HG03139 (cell line): Measurements from ENCODE around the gene MYH7.

ENCODE experiments used
- ATAC-seq: cut with Tn5 transposase; IDR thresholded peaks from one replicate; pipeline ENCODE4 v1.9.1; 2021; ENCODE audit not compliant: unreplicated experiment

Gene MYH7

GRCh38 chr14:23449314-23449713, 13.9 kb upstream of the MYH7 start:
- ATAC-seq, result no peak

- ATAC-seq, result no peak
Observed at GRCh38 chr14:23447361-23448350, 12.2 kb upstream of the MYH7 start.

- no peak for ATAC-seq
Observed at GRCh38 chr14:23446291-23446851, 10.9 kb upstream of the MYH7 start.

- no peak for ATAC-seq
Observed at GRCh38 chr14:23445773-23446172, 10.3 kb upstream of the MYH7 start.

GRCh38 chr14:23444314-23444713, 8.9 kb upstream of the MYH7 start:
- no peak for ATAC-seq

- ATAC-seq, result no peak
Observed at GRCh38 chr14:23443881-23444280, 8.4 kb upstream of the MYH7 start.

- ATAC-seq, result no peak
Observed at GRCh38 chr14:23443411-23443812, 8.0 kb upstream of the MYH7 start.

GRCh38 chr14:23442721-23443356, 7.4 kb upstream of the MYH7 start:
- no peak for ATAC-seq

GRCh38 chr14:23441076-23441475, 5.6 kb upstream of the MYH7 start:
- no peak for ATAC-seq

GRCh38 chr14:23439107-23439835, 3.8 kb upstream of the MYH7 start:
- ATAC-seq, result no peak

- no peak for ATAC-seq
Observed at GRCh38 chr14:23438101-23438971, 2.9 kb upstream of the MYH7 start.

- ATAC-seq, result no peak
Observed at GRCh38 chr14:23437133-23438100, 2.0 kb upstream of the MYH7 start.

GRCh38 chr14:23436327-23437132, 1.1 kb upstream of the MYH7 start:
- no peak for ATAC-seq

GRCh38 chr14:23434488-23435222, 805 bp downstream of the MYH7 start:
- ATAC-seq, result no peak

- no peak for ATAC-seq
Observed at GRCh38 chr14:23433457-23433856, 2.0 kb downstream of the MYH7 start.

- ATAC-seq, result no peak
Observed at GRCh38 chr14:23432946-23433345, 2.5 kb downstream of the MYH7 start.

GRCh38 chr14:23432102-23432925, 3.1 kb downstream of the MYH7 start:
- ATAC-seq, result no peak
